Astrocyte of the spinal cord (primary cell): ENCODE results near the gene PITPNC1.
"Not testable (repeated sequence)": the region's sequence is repeated elsewhere in the genome, so short reads cannot be mapped to it uniquely, and the experiment has no call there.

Experiments
- DNase-seq: peaks from one replicate; pipeline ENCODE4 v3.0.0; 2011; ENCODE audit warnings: low read depth, low spot score
- H3K4me3 ChIP-seq: 2 replicates; pipeline ENCODE4 v1.5.1; 2011; ENCODE audit warnings: low read depth, mild to moderate bottlenecking, low read length, moderate library complexity
- CTCF ChIP-seq: IDR thresholded peaks from 2 replicates; pipeline ENCODE4 v1.5.1; 2012; ENCODE audit warnings: low read depth, mild to moderate bottlenecking, low read length, inconsistent platforms
- in situ Hi-C: cut with HindIII; loops from 2 replicates; pipeline ENCODE4 v1.10.0; 2017; ENCODE audit warnings: low sequenced_read_pairs

Gene PITPNC1

GRCh38 chr17:67475161-67475937 is 98.3 kb downstream of the PITPNC1 start:
- TF ChIP-seq CTCF, result peak; percentile 97
- no peak overlapping the region for H3K4me3 ChIP-seq
- peak; percentile 81 for DNase-seq
- in situ Hi-C loops, result no loop called here

- H3K4me3 ChIP-seq, result no peak overlapping the region
- no peak for DNase-seq
- TF ChIP-seq CTCF, result no peak
- in situ Hi-C loops, result no loop called here
Observed at GRCh38 chr17:67476787-67477335, 99.8 kb downstream of the PITPNC1 start.

- in situ Hi-C loops, result no loop called here
Observed at GRCh38 chr17:67477687-67478086, 100.6 kb downstream of the PITPNC1 start.

GRCh38 chr17:67478401-67479041 is 101.4 kb downstream of the PITPNC1 start:
- in situ Hi-C loops, result no loop called here

More at GRCh38 chr17:67477687-67478086, 100.6 kb downstream of the PITPNC1 start:
- peak; percentile 56 for DNase-seq
- no peak overlapping the region for H3K4me3 ChIP-seq
- TF ChIP-seq CTCF, result no peak

GRCh38 chr17:67479148-67479547 is 102.1 kb downstream of the PITPNC1 start:
- H3K4me3 ChIP-seq, result no peak overlapping the region
- in situ Hi-C loops, result no loop called here
- TF ChIP-seq CTCF, result no peak
- no peak for DNase-seq

More at GRCh38 chr17:67478401-67479041, 101.4 kb downstream of the PITPNC1 start:
- no peak for TF ChIP-seq CTCF
- DNase-seq, result no peak
- H3K4me3 ChIP-seq, result no peak overlapping the region

GRCh38 chr17:67480959-67481358 is 103.9 kb downstream of the PITPNC1 start:
- DNase-seq, H3K4me3 ChIP-seq, in situ Hi-C loops: not testable (repeated sequence)

GRCh38 chr17:67481808-67482207 is 104.7 kb downstream of the PITPNC1 start:
- H3K4me3 ChIP-seq, result no peak overlapping the region
- DNase-seq, result no peak
- in situ Hi-C loops, result no loop called here
- no peak for TF ChIP-seq CTCF
